NCI-H146 treated with DMSO at 0.1 percent for 48 hours (cell line): ENCODE data around the gene ETFDH.
"Not testable (repeated sequence)": the region's sequence is repeated elsewhere in the genome, so short reads cannot be mapped to it uniquely, and the experiment has no call there.

Source experiments
- DNase-seq: peaks from one replicate; lab custom pipeline; 2025; ENCODE audit not compliant: unreplicated experiment; lab: John Stamatoyannopoulos, UW

The ETFDH gene

DNA sequence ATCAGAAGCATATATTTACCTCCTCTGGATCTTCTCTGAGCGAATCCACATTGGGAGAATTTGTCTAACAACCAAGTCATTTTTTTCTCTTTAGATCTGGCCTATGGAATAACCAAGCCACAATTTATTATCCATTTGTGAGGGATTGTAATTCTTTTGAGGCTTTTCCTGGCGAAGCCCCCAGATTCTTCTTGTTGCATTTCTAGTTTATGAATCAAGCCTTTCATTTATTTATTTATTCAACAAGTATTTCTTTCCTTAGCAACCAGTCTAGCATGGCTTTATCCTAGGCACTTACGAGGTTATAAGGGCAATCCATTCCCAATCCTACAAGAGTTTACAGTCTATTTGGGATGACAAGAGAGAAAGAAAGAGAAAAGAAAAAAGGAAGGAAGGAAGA lies 78.3 kb downstream of the ETFDH start:
- no peak for DNase-seq

DNA sequence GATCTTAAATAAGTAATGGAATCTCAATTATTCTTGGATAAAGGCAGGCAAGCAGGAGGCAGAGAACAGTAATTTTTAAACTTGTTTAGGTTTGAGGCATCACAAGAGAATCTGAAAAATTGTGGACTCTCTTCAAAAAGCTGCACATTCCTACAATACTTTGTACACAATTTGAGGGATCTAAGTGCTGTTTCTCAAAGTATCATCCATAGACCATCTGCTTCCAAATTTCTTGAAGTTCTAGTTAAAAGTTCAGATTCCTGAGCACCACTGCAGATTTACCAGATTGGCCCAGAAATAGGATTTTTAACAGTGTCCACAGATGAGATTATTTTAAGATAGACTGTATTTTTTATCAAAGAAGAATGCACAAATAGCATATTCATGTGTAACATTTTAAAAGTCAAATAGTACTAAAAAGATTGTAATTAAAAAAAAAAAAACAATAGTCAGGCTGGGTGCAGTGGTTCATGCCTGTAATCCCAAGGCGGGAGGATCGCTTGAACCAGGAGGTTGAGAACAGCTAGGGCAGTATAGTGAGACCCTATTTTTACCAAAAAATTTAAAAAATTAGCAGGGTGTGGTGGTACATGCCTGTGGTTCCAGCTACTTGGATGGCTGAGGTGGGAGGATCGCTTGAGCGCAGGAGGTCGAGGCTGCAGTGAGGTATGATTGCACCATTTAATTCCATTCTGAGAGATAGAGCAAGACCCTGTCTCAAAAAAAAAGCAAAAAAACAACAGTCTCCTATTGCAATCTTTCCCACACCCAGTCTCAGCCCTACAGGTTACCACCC lies 82.5 kb downstream of the ETFDH start:
- no peak for DNase-seq

DNA sequence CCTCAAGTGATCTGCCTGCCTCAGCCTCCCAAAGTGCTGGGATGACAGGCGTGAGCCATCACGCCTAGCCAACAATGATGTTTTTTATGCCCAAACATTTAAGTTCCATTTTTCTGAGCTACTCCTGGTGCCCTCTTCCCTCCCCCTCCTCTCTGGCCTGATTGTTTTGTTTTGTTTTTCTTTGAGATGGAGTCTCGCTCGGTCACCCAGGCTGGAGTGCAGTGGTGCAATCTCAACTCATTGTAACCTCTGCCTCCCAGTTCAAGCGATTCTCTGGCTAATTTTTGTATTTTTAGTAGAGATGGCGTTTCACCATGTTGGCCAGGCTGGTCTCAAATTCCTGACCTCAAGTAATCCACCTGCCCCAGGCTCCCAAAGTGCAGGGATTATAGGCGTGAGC lies 83.7 kb downstream of the ETFDH start:
- not testable (repeated sequence) for DNase-seq

DNA sequence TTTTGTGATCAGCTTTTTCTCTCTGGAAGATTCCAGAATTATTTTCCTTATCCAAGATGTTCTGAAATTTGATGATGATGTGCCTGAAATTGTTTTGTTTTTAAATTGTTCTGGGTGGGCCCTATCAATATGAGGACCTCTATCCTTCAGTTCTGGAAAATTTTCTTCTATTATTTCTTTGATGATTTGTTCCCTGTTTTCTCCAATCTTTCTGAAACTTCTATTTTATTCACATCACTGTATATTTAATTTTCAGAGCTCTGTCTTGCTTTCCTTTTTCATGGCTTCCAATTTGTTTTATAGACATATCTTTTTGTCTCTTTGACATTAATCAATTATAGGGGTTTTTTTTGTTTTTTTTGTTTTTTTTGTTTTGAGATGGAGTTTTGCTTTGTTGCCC lies 84.5 kb downstream of the ETFDH start:
- no peak for DNase-seq

DNA sequence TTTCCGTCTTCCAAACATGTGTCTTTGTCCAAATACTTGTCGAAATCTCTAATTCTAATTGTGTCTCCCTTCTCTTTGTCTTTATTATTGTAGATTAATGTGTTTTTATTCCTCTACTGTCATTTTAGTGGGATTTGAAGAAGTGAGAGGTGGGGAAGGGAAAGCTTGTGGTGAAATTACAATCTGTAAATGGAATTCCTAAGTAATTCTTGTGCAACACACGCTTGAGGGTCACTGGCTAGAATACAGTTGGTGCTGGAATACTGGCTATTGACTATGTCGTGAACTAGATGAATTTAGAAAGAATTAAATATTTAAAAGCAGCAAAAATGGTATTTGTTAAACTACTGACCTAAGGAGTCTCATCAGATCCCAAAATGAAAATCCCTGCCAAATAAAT lies 86.0 kb downstream of the ETFDH start:
- no peak for DNase-seq

DNA sequence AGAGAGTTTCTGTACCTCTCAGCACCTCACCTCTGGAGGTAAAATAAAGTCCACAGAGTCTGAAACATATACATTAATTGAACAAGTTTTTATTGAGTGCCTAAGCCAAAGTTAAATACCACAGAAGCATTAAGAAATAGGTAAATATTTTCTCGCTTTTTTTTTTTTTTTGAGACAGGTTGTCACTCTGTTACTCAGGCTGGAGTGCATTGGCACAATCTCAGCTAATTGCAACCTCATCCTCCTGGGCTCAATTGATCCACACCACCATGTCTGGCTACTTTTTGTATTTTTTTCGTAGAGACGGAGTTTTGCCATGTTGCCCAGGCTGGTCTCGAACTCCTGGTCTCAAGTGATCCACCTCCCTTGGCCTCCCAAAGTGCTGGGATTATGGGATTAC lies 86.6 kb downstream of the ETFDH start:
- no peak for DNase-seq
